OCI-LY7 (cell line): ENCODE results near the gene STPG3.

Experiments
- CTCF ChIP-seq: fragments of 200-600 bp; sonication (generic); conservative IDR thresholded peaks from 2 replicates; pipeline ENCODE4 v1.5.1; 2014; ENCODE audit warnings: mild to moderate bottlenecking, antibody characterized with exemption, low read length, moderate library complexity, mixed read lengths
- EZH2phosphoT487 ChIP-seq: fragments of 200-600 bp; sonication (generic); IDR thresholded peaks from 2 replicates; pipeline ENCODE4 v1.6.1; 2018; ENCODE audit warnings: low read depth, borderline replicate concordance, mild to moderate bottlenecking, mixed run types, antibody characterized with exemption, low read length, moderate library complexity, mixed read lengths

GRCh38 chr9:137302449-137303150, 51.5 kb downstream of the STPG3 start:
- TF ChIP-seq CTCF (peak; percentile 68), EZH2phosphoT487 (no peak)
